GM12801 (cell line): ENCODE data around the gene C9orf78.

Source experiments
- TF ChIP-seq, protein P1 (sequence below): IDR thresholded peaks from one replicate; pipeline ENCODE4 v1.5.1; 2011; ENCODE audit warnings: control low read depth; ENCODE audit not compliant: insufficient read length; ENCODE audit errors: extremely low read depth

The C9orf78 gene

DNA sequence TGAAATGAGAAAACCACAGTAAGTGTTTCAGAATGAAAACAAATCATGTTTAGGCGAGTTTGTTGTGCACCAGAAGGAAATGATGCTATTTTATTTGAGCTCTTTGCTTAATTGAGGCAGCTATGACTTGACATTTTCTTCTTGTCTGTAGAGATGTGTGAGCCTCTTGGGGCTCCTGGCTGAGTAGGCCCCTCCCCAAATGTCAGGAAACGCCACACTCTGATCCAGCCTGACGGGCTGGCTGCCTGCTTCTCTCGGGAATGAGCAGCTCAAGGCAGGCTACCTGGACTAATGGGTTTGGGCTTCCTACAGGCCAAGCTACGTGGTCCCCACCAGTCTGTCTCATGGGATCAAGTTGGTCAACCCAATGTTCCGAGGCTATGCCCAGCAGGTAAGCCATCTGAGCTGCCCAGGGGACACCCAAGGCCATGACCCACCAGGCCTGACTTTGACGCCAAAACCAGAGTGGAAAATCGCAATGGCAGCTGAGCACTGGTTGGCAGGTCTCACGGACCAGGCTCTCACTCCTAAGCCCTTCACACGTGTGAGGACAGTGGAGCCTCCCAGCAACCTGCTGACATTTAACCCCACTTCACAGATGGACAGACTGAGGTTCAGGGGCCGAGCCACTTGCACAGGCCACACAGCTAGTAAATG is 30.0 kb upstream of the C9orf78 start:
- TF ChIP-seq, protein P1, sequence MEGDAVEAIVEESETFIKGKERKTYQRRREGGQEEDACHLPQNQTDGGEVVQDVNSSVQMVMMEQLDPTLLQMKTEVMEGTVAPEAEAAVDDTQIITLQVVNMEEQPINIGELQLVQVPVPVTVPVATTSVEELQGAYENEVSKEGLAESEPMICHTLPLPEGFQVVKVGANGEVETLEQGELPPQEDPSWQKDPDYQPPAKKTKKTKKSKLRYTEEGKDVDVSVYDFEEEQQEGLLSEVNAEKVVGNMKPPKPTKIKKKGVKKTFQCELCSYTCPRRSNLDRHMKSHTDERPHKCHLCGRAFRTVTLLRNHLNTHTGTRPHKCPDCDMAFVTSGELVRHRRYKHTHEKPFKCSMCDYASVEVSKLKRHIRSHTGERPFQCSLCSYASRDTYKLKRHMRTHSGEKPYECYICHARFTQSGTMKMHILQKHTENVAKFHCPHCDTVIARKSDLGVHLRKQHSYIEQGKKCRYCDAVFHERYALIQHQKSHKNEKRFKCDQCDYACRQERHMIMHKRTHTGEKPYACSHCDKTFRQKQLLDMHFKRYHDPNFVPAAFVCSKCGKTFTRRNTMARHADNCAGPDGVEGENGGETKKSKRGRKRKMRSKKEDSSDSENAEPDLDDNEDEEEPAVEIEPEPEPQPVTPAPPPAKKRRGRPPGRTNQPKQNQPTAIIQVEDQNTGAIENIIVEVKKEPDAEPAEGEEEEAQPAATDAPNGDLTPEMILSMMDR: no peak

DNA sequence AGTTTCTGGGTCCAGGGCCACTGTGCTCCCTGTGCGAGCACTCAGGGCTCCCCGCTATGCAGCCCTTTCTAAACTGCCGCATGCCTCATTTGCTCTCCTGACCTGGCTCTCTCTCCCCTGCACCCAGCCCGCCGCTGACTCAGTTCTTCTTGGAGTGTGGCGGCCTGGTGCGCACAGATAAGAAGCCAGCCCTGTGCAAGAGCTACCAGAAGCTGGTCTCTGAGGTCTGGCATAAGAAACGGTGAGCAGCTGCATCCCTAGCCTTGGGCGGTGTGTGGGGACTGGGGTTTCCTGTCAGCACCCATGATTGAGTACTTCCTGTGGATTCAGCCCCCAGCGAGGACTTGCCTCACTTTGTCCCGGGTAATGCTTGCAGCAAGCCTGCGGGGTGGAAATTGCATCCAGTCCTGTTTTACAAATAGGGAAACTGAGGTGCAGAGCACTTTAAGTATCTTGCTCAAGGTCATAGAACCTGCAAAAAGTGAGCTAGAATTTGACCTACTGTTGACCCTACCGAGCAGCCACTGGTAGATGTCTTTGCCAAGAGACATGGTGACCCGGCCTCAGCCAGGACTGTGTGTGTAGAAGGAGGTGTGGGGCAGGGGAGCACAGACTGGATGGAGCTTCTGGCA is 28.1 kb upstream of the C9orf78 start:
- TF ChIP-seq, protein P1: no peak

DNA sequence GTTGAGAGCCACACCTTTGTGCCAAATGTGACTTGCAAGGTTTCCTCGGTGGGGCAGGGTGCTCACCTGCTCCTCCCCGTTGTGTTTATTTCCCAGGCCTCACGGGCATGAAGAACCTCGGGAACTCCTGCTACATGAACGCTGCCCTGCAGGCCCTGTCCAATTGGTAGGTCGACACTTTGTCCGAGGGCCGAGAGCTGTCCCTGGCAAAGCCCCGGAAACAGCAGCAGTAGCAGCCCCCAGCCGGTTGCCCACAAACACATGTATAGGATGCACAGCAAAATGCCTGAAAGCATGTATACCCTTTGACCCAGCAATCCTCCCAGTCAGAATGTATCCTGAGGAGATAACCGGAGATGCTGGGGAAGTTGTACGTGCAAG is 26.4 kb upstream of the C9orf78 start:
- TF ChIP-seq, protein P1: no peak

DNA sequence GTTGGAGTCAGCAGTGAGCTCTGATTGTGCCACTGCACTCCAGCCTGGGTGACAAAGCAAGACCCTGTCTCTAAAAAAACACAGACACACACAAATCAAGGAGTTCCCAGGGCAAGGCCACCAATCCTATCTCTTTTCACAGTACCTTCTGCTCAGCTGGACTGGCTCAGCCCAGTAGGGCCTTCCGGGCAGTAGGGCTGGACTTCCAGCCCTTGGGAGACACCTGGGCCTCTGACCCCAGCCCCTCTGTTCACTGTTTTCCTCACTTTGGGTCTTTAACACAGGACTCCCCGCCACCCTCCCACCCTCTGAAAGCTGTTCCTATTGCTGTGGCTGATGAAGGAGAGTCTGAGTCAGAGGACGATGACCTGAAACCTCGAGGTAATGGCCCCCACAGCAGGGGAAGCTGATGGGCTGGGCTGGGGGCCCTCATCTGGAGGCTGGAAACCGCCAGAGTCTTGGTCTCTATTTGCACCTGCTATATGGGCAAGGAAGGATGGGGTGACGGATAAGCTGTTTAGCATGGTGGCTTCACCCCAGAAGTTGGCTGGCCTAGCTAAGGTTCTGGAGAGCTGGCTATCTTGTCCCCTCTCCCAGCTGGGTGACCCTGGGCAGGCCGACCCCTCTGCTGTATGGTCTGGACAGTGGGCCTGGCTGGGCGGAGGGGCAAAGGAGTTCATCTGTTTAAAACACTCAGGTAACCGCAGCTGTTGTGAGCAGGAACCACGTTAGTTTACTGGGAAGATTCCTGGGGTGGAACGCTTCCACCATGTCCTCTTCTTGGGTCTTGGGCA is 25.8 kb upstream of the C9orf78 start:
- TF ChIP-seq, protein P1: no peak

DNA sequence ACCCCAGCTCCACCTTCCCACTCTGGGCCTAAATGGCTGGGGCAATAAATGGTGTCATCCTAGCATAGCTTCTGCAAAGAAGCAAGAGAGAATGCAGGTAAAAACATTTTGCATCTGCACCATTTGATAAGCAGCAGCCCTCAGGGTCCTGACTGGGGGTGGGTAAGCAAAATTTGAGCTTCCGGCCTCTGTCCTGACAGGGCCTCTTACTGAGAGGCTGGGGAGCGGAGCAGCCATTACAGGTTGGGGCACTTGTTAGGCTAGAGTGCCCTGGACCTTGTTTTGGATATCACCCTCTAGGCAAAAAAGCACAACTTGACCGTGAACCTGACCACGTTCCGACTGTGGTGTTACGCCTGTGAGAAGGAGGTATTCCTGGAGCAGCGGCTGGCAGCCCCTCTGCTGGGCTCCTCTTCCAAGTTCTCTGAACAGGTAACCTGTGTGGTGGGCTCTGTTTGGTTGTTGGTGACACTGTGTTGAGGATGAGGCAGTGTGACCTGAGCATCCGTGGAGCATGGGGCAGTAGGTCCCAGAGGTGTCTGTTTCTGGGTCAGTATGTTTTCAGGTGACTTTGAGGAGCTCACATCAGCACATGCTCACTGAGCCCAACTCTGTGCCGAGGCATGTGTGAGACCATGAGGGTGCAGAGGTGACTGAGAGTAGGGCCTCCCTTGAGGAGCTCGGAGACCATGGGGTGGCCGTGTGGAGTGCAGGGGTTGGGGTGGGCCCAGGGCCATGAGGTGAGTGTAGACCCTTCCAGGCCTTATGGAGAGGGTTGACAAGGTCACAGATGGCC is 23.3 kb upstream of the C9orf78 start:
- TF ChIP-seq, protein P1: no peak

DNA sequence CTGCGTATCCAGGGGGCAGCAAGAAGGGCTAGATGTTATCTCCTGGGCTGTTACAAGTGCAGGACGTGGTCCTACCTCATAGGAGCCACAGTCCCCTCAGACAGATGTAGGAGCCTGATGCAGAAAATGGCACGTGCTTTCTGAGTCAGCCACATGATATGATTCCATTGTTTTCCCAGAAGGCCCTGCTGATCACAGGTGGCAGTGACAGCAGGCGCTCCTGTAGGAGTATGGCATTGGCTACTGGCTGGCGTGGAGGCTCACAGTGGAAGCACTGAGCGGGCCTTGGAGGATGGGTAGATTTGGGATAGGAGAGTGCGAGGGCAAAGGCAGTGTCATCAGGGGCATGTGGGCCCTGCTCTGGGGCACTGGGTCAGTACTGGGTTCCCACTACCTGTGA is 22.1 kb upstream of the C9orf78 start:
- TF ChIP-seq, protein P1: no peak
